WTC11 (cell line): Measurements from ENCODE around the gene CDC45.

Experiments
- SMAD3 ChIP-seq: sonication (generic); formaldehyde crosslinking; IDR thresholded peaks from 2 replicates; pipeline ENCODE4 v1.8.0; 2022; ENCODE audit warnings: missing genetic modification reagents, mild to moderate bottlenecking, borderline replicate concordance
- ZNF281 ChIP-seq: sonication (generic); formaldehyde crosslinking; IDR thresholded peaks from 2 replicates; pipeline ENCODE4 v1.8.0; 2023; ENCODE audit warnings: mild to moderate bottlenecking, missing genetic modification reagents
- ZNF425 ChIP-seq: fragments of 250-450 bp; sonication (Bioruptor Pico); conservative IDR thresholded peaks from 2 replicates; pipeline ENCODE4 v1.9.0; 2021; ENCODE audit warnings: mild to moderate bottlenecking
- TF ChIP-seq, protein P1 (sequence below): fragments of 200-600 bp; IDR thresholded peaks from 2 replicates; pipeline ENCODE4 v1.8.0; 2022; ENCODE audit warnings: antibody characterized with exemption

GRCh38 chr22:19482297-19482696, 2.6 kb downstream of the CDC45 start:
- TF ChIP-seq ZNF425 (CRISPR knock-in tag), result no peak
- TF ChIP-seq, protein P1, sequence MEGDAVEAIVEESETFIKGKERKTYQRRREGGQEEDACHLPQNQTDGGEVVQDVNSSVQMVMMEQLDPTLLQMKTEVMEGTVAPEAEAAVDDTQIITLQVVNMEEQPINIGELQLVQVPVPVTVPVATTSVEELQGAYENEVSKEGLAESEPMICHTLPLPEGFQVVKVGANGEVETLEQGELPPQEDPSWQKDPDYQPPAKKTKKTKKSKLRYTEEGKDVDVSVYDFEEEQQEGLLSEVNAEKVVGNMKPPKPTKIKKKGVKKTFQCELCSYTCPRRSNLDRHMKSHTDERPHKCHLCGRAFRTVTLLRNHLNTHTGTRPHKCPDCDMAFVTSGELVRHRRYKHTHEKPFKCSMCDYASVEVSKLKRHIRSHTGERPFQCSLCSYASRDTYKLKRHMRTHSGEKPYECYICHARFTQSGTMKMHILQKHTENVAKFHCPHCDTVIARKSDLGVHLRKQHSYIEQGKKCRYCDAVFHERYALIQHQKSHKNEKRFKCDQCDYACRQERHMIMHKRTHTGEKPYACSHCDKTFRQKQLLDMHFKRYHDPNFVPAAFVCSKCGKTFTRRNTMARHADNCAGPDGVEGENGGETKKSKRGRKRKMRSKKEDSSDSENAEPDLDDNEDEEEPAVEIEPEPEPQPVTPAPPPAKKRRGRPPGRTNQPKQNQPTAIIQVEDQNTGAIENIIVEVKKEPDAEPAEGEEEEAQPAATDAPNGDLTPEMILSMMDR, result no peak
- no peak for TF ChIP-seq ZNF281 (CRISPR knock-in tag)
- no peak for TF ChIP-seq SMAD3
